Fibroblast of lung (primary cell): ENCODE measurements around the gene CDIPT. TPM values are rescaled to one million over a fixed set of nuclear protein-coding genes. Genes with fewer than 3 reads are reported as not detected.

ENCODE experiments used
- DNase-seq, 2 donors: peaks; one replicate each; pipeline versions ENCODE4 v3.0.0 to v3.0.0-alpha.2; 2010; ENCODE audit warnings: low read depth in 2 of 2
- H2AFZ ChIP-seq: 2 replicates; pipeline ENCODE4 v1.5.1; 2012; ENCODE audit warnings: low read length, control low read depth, inconsistent platforms
- H3K27ac ChIP-seq: 2 replicates; pipeline ENCODE4 v1.5.1; 2011; ENCODE audit warnings: low read length, control low read depth; ENCODE audit not compliant: insufficient read depth
- H3K27me3 ChIP-seq: 2 replicates; pipeline ENCODE4 v1.5.1; 2011; ENCODE audit warnings: mild to moderate bottlenecking, low read length; ENCODE audit not compliant: control insufficient read depth, insufficient read depth
- H3K36me3 ChIP-seq: 2 replicates; pipeline ENCODE4 v1.5.1; 2011; ENCODE audit warnings: low read length; ENCODE audit not compliant: control insufficient read depth, insufficient read depth
- H3K4me1 ChIP-seq: 2 replicates; pipeline ENCODE4 v1.5.1; 2011; ENCODE audit warnings: low read length; ENCODE audit not compliant: control insufficient read depth, insufficient read depth; ENCODE audit errors: extremely low read depth
- H3K4me2 ChIP-seq: 2 replicates; pipeline ENCODE4 v1.5.1; 2011; ENCODE audit warnings: low read length, control low read depth; ENCODE audit not compliant: insufficient read depth; ENCODE audit errors: extremely low read depth
- H3K4me3 ChIP-seq, 4 experiments: fragments of 200-600 bp in 1 of 4; sonication (generic) in 1 of 4; replicated peaks in 1 of 4; 2 replicates each; pipeline ENCODE4 v1.5.1; 2011 to 2016; ENCODE audit warnings: low read length in 4 of 4, low read depth in 3 of 4, mild to moderate bottlenecking in 3 of 4, control low read depth in 2 of 4, inconsistent platforms in 1 of 4, mixed read lengths in 1 of 4; ENCODE audit not compliant: insufficient read depth in 1 of 4; ENCODE audit errors: control extremely low read depth in 1 of 4
- H3K79me2 ChIP-seq: 2 replicates; pipeline ENCODE4 v1.5.1; 2012; ENCODE audit warnings: mild to moderate bottlenecking, low read length, inconsistent platforms; ENCODE audit not compliant: control insufficient read depth, insufficient read depth
- H3K9ac ChIP-seq: 2 replicates; pipeline ENCODE4 v1.5.1; 2011; ENCODE audit warnings: mild to moderate bottlenecking, low read length, control low read depth; ENCODE audit not compliant: insufficient read depth
- H3K9me3 ChIP-seq: 2 replicates; pipeline ENCODE4 v1.5.1; 2012; ENCODE audit warnings: low read depth, low read length; ENCODE audit not compliant: control insufficient read depth, insufficient read depth
- H4K20me1 ChIP-seq: 2 replicates; pipeline ENCODE4 v1.5.1; 2011; ENCODE audit warnings: low read length; ENCODE audit not compliant: control insufficient read depth, insufficient read depth; ENCODE audit errors: extremely low read depth
- EZH2 ChIP-seq: IDR thresholded peaks from 2 replicates; pipeline ENCODE4 v1.5.1; 2012; ENCODE audit warnings: low read length, control low read depth, mild to moderate bottlenecking; ENCODE audit errors: missing control alignments
- polyA plus RNA-seq, 2 donors: library from polyadenylated mRNA; depleted of rRNA in 1 of 2; stranded (reverse) in 1 of 2; unstranded in 1 of 2; fragments of >200 nt; gene quantifications; 2 replicates each; pipeline ENCODE4 v1.2.1, GENCODE V29; 2011 to 2012; ENCODE audit warnings: missing spikeins in 1 of 2
- total RNA-seq: library from RNA; depleted of rRNA; stranded (reverse); fragments of >200 nt; gene quantifications from 2 replicates; pipeline ENCODE4 v1.2.1, GENCODE V29; 2014
- TF ChIP-seq, protein P1 (sequence below), 2 donors: IDR thresholded peaks in 1 of 2; conservative IDR thresholded peaks in 1 of 2; 1 replicate in 1 of 2; 2 replicates in 1 of 2; pipeline ENCODE4 v1.5.1; 2011 to 2012; ENCODE audit warnings: low read length in 2 of 2, control low read depth in 1 of 2, inconsistent platforms in 1 of 2, low read depth in 1 of 2, mild to moderate bottlenecking in 1 of 2

The CDIPT gene
- total and polyA plus RNA-seq, 2 donors (not counting 1 experiment from before 2014, with no cell fraction given) = 84.9 to 99.6 TPM

GRCh38 chr16:29852654-29853053, 10.4 kb downstream of the CDIPT start:
- Histone ChIP-seq H3K4me1 (no peaks in the 10 kb centered on the region), H3K79me2 (no peaks in the 10 kb centered on the region), H3K36me3 (peaks cover 15% of the 10 kb centered on the region), H2AFZ (no peak overlapping the region), H3K9me3 (no peaks in the 10 kb centered on the region), H3K9ac (no peak overlapping the region), H4K20me1 (no peaks in the 10 kb centered on the region), H3K27me3 (no peaks in the 10 kb centered on the region), H3K4me2 (no peak overlapping the region), H3K4me3 (no peak overlapping the region), H3K27ac (no peak overlapping the region)
- DNase-seq = peak; percentile 31 to 62
- TF ChIP-seq, protein P1, sequence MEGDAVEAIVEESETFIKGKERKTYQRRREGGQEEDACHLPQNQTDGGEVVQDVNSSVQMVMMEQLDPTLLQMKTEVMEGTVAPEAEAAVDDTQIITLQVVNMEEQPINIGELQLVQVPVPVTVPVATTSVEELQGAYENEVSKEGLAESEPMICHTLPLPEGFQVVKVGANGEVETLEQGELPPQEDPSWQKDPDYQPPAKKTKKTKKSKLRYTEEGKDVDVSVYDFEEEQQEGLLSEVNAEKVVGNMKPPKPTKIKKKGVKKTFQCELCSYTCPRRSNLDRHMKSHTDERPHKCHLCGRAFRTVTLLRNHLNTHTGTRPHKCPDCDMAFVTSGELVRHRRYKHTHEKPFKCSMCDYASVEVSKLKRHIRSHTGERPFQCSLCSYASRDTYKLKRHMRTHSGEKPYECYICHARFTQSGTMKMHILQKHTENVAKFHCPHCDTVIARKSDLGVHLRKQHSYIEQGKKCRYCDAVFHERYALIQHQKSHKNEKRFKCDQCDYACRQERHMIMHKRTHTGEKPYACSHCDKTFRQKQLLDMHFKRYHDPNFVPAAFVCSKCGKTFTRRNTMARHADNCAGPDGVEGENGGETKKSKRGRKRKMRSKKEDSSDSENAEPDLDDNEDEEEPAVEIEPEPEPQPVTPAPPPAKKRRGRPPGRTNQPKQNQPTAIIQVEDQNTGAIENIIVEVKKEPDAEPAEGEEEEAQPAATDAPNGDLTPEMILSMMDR (conservative IDR thresholded peaks at IDR 0.05 in 1 of 2, IDR thresholded peaks at IDR 0.05 in 1 of 2; ENCODE audit: low read depth in 1 of 2, low read length in 2 of 2) = no peak
- TF ChIP-seq EZH2 = no peak

DNA sequence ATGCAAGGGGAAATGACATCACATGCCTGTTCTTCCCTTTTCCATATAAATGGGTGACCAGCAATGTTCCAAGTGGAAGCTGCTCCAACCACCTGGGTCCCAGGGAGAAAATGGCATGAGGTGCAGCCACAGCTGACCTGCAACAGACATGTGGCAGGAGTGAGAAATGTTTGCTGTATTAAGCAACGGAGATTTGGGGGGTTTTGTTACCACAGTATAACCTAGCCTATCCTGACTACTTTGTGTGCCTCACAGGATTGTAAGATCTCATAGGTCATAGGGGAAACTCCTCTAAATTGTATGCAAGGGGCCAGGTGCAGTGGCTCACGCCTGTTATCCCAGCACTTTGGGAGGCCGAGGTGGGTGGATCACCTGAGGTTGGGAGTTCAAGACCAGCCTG, 12.0 kb downstream of the CDIPT start:
- H3K4me2 ChIP-seq = no peak overlapping the region

DNA sequence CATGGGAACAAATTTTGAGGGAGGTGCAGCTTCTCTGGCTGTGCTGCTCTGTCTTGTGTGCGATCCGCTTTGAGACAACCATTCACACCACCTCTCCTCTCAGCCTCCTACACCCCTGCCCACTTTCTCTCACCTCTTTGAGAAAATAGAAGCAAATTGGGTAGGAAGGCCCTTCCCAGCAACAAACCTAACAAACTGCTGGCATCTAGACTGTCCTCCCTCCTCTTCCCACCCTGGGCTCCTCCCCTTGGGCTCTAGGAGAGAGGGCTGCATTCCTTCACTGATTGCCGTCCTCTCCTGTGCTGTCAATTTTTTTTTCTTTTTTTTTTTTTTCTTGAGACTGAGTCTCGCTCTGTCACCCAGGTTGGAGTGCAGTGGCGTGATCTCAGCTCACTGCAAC, 13.5 kb downstream of the CDIPT start:
- Histone ChIP-seq H3K4me2 (no peak overlapping the region), H3K4me1 (no peaks in the 10 kb centered on the region), H3K79me2 (no peaks in the 10 kb centered on the region), H3K4me3 (no peak overlapping the region), H3K9me3 (no peaks in the 10 kb centered on the region), H3K27me3 (no peaks in the 10 kb centered on the region), H3K36me3 (peaks cover 36% of the 10 kb centered on the region), H4K20me1 (no peaks in the 10 kb centered on the region), H3K27ac (no peak overlapping the region), H2AFZ (no peak overlapping the region), H3K9ac (no peak overlapping the region)
- TF ChIP-seq, protein P1 (conservative IDR thresholded peaks at IDR 0.05 in 1 of 2, IDR thresholded peaks at IDR 0.05 in 1 of 2; ENCODE audit: low read depth in 1 of 2, low read length in 2 of 2) = no peak
- TF ChIP-seq EZH2 = no peak
- no peak for DNase-seq

More for the DNA sequence above, 12.0 kb downstream of the CDIPT start:
- Histone ChIP-seq H3K9ac (no peak overlapping the region), H3K27me3 (no peaks in the 10 kb centered on the region), H3K9me3 (no peaks in the 10 kb centered on the region), H3K36me3 (peaks cover 24% of the 10 kb centered on the region), H2AFZ (no peak overlapping the region), H3K79me2 (no peaks in the 10 kb centered on the region), H3K27ac (no peak overlapping the region), H3K4me1 (no peaks in the 10 kb centered on the region), H3K4me3 (no peak overlapping the region), H4K20me1 (no peaks in the 10 kb centered on the region)
- no peak for DNase-seq
- TF ChIP-seq EZH2 = no peak
- TF ChIP-seq, protein P1 (conservative IDR thresholded peaks at IDR 0.05 in 1 of 2, IDR thresholded peaks at IDR 0.05 in 1 of 2; ENCODE audit: low read depth in 1 of 2, low read length in 2 of 2) = no peak
